Right lobe of liver (tissue), 6 donors: ENCODE measurements around the gene OBSCN. TPM values are rescaled to one million over a fixed set of nuclear protein-coding genes. Genes with fewer than 3 reads are reported as not detected.

ENCODE experiments used
- ATAC-seq, 4 donors: fragments of 200-7000 bp; cut with Tn5 transposase; one replicate each; pipeline ENCODE4 v1.9.1; 2020; ENCODE audit warnings: mild to moderate bottlenecking in 4 of 4, moderate library complexity in 4 of 4
- DNase-seq, 3 donors: peaks; one replicate each; pipeline ENCODE4 v3.0.0-alpha.2; 2020
- H3K27ac ChIP-seq, 3 donors: fragments of 200-600 bp; one replicate each; pipeline ENCODE4 v1.8.0; 2022
- H3K27me3 ChIP-seq, 2 donors: fragments of 200-600 bp; one replicate each; pipeline ENCODE4 v1.8.0; 2022
- H3K36me3 ChIP-seq, 4 donors: fragments of 200-600 bp; sonication (generic) in 1 of 4; one replicate each; pipeline versions ENCODE4 v1.5.1 to v1.8.0; 2017 to 2022; ENCODE audit warnings: control low read depth in 1 of 4
- H3K4me1 ChIP-seq, 4 donors: fragments of 200-600 bp; sonication (generic) in 1 of 4; one replicate each; pipeline versions ENCODE4 v1.5.1 to v1.8.0; 2017 to 2022; ENCODE audit warnings: control low read depth in 1 of 4
- H3K4me3 ChIP-seq, 3 donors: fragments of 200-600 bp; one replicate each; pipeline ENCODE4 v1.8.0; 2022
- H3K9me3 ChIP-seq, 4 donors: fragments of 200-600 bp; sonication (generic) in 1 of 4; one replicate each; pipeline versions ENCODE4 v1.5.1 to v1.8.0; 2017 to 2022; ENCODE audit warnings: control low read depth in 1 of 4
- POLR2A ChIP-seq: fragments of 450-650 bp; IDR thresholded peaks from one replicate; pipeline ENCODE4 v1.6.1; 2017; ENCODE audit warnings: antibody characterized with exemption, mild to moderate bottlenecking
- WGBS: methylation state at CpG from one replicate; pipeline ENCODE4 v1.1.6; 2018; ENCODE audit warnings: low coverage, low lambda C conversion rate; ENCODE audit not compliant: insufficient coverage; ENCODE audit errors: missing lambda C conversion rate; 5-methylcytosine and 5-hydroxymethylcytosine counted together
- intact Hi-C, 2 donors: fragments of 100-400 bp; cut with DNase I; formaldehyde crosslinking; loops; one replicate each; pipeline versions ENCODE4 v1.11.2 to v1.14.1; 2022
- total RNA-seq, 6 experiments: library from RNA; depleted of rRNA in 2 of 6; stranded (reverse); fragments of >200 nt in 2 of 6; fragmentation: NEBNext Ultra II Directional in 3 of 6; extraction: Animal tissue kit (Norgen Biotek cat#: 25700) in 3 of 6; gene quantifications; one replicate each; pipeline versions ENCODE4 v1.1.0 to v1.2.4, GENCODE V29; 2016 to 2023
- TF ChIP-seq, protein P1 (sequence below), 4 donors: fragments of 200-600 bp in 3 of 4; fragments of 450-650 bp in 1 of 4; IDR thresholded peaks; one replicate each; pipeline versions ENCODE4 v1.5.1 to v1.8.0; 2016 to 2022; ENCODE audit warnings: antibody characterized with exemption in 4 of 4, mild to moderate bottlenecking in 2 of 4
- donor health status: DM: no; HTN: yes; CAD: no.
- donor health status: DM: no; HTN: no; CAD: no.
- donor health status: DM: no; HTN: no; CAD: no.
- donor health status: DM: no; HTN: yes; CAD: no.
- donor health status: DM: no; HTN: yes; CAD: no.

The OBSCN gene
- total RNA-seq, 6 experiments from 2014 or later: 0.43 to 3.5 (median 2.0) TPM

DNA sequence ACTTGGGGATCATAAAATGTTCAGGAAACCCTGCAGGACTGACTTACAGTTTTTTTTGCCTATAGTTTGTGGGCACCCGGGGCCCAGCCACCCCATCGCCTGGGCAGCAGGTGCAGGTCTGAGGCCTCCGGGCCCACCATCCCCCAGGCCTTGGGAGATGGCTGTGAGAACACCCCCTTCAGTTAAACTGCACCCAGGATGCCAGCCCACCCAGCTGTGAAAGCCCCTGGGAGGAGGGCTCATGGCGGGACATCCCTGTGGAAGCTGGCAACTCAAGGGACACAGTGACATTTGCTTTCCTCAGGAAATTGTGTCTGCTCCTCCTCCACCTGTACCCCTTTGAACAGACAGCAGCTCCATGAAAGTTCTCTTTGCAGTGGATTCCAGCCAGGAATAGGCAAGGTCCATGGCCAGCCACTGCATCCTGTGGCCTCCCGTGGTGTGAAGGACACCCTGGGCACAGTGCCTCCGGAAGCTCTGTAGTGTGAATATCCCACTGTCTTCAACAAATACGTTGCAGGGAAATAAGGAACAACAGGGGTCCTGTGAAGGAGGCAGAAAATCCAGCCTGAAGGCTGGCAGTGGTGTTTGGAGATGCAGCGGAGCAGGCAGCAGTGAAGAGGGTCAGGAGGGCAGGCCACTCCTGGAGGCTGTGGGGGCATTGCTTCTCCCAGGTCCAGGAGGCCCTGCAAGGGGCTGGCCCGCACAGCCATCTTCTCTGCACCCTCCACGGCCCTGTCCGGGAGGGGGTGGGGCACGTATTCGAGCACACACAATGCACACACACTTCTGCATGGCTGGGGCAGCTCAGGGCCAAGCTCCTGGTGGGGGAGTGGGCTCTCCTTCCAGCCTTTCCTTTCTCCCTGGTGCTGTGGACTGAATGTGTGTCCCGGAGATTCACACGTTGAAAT is 2.1 kb upstream of the OBSCN start:
- DNase-seq (no peak), ATAC-seq (peak in 2 of 4 donors; percentile 28 to 36)
- Histone ChIP-seq H3K27ac (no peak overlapping the region), H3K4me1 (no peaks in the 10 kb centered on the region), H3K36me3 (no peaks in the 10 kb centered on the region), H3K4me3 (no peak overlapping the region), H3K27me3 (no peaks in the 10 kb centered on the region), H3K9me3 (no peaks in the 10 kb centered on the region)
- 34% methylated on average over 7 of the region's 15 CpGs for WGBS
- intact Hi-C loops: no loop called here
- no peak for TF ChIP-seq POLR2A
- TF ChIP-seq, protein P1, sequence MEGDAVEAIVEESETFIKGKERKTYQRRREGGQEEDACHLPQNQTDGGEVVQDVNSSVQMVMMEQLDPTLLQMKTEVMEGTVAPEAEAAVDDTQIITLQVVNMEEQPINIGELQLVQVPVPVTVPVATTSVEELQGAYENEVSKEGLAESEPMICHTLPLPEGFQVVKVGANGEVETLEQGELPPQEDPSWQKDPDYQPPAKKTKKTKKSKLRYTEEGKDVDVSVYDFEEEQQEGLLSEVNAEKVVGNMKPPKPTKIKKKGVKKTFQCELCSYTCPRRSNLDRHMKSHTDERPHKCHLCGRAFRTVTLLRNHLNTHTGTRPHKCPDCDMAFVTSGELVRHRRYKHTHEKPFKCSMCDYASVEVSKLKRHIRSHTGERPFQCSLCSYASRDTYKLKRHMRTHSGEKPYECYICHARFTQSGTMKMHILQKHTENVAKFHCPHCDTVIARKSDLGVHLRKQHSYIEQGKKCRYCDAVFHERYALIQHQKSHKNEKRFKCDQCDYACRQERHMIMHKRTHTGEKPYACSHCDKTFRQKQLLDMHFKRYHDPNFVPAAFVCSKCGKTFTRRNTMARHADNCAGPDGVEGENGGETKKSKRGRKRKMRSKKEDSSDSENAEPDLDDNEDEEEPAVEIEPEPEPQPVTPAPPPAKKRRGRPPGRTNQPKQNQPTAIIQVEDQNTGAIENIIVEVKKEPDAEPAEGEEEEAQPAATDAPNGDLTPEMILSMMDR (IDR thresholded peaks at IDR 0.05): no peak

DNA sequence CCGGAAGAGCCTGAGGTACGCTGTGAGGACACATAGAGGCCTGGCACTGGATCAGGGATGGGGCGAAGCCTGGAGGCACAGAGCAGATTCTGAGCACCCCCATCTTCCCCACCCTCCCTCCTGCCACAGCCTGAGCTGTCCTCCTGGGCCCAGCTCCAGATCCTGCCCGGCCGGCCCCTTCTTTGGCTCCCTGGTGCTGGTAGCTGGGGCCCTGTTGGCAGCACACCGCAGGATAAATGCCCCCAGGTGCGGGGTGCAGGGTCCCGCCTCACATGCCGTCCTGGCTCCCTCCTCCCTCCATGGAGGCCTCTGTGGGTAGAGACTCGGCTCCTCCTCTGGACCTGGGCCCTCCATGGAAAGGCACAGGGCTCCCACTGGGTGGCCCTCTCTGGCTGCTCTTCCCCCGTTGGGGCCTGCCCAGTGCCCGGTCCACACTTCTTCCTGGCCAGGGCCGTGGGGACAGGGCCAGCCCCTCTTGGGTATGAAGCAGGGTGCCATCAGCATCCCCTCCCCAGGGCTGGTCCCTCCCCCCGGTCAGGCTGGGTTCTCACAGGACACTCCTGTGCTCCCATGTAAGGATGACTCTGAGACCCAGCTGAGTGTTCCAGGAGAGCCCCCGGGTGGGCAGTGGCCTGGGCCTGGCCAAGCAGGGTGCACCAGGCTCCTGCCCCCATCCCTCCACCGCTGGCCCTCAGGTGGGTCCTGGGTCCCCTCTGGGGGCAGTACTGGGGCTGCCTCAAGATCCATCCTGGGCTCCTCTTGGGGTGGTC is 1.1 kb upstream of the OBSCN start:
- Histone ChIP-seq H3K9me3 (no peaks in the 10 kb centered on the region), H3K27ac (no peak overlapping the region), H3K4me1 (no peaks in the 10 kb centered on the region), H3K36me3 (no peaks in the 10 kb centered on the region), H3K27me3 (no peaks in the 10 kb centered on the region), H3K4me3 (no peak overlapping the region)
- no peak for DNase-seq
- no peak for ATAC-seq
- no CpG with 5 or more reads among the region's 16 CpGs for WGBS
- TF ChIP-seq, protein P1 (IDR thresholded peaks at IDR 0.05): no peak
- no peak for TF ChIP-seq POLR2A
- intact Hi-C loops: no loop called here

DNA sequence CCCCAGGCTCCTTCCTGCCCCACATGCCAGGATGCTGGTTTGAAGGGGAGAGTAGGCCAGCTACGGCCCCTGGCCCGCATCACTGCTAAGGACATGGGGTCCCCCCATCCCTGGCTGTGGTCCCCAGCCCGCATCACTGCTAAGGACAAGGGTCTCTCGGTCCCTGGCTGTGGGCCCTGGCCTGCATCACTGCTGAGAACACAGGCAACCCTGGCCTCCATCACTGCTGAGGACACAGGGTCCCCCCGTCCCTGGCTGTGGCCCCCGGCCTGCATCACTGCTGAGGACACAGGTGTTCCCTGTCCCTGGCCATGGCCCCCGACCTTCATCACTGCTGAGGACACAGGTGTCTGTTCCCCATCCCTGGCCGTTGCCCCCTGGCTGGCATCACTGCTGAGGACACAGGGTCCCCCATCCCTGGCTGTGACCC is 448 bp upstream of the OBSCN start:
- Histone ChIP-seq H3K27me3 (no peaks in the 10 kb centered on the region), H3K27ac (no peak overlapping the region), H3K9me3 (no peaks in the 10 kb centered on the region), H3K36me3 (no peaks in the 10 kb centered on the region), H3K4me3 (no peak overlapping the region), H3K4me1 (no peaks in the 10 kb centered on the region)
- intact Hi-C loops: no loop called here
- WGBS: no CpG with 5 or more reads among the region's 8 CpGs
- DNase-seq (no peak), ATAC-seq (no peak)
- no peak for TF ChIP-seq POLR2A
- TF ChIP-seq, protein P1 (IDR thresholded peaks at IDR 0.05): no peak

DNA sequence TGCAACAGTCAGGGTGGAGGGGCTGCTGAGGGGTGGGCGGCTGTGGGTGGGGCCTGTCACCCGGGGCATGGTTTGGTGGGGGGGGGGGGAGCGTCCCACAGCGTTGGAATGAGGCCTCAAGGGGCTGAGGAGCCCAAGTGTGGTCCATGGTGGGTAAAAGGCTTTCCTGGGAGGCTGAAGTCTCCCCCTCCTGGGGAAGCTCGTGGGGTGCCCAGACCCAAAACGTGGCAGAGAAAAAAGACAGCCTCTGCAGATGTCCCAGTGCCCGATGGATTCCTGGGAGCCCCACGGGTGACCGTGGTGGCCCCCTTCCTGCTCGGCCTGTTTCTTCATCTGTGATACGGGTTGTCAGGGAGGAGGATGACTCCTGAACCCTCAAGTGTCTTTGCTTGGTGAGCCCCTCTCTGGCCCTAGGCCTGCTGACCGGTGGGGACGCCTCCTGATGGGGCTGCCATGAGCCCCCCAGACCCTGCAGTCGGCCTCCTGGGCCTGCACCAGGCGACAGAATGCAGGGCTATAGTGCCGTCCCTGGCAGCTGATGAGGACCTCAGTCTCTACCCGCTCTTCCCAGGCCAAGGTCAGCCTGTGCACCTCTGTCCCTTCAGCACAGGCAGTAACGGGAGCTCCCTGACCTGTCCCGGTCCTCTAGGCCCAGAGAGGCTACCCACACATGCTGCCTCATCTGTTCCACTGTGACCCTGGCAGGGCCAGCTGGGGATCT is 1.1 kb downstream of the OBSCN start:
- no peak for TF ChIP-seq POLR2A
- TF ChIP-seq, protein P1 (IDR thresholded peaks at IDR 0.05): no peak
- Histone ChIP-seq H3K4me3 (no peak overlapping the region), H3K4me1 (peaks cover 0 to 4% (median 0%) of the 10 kb centered on the region in 4 donors), H3K9me3 (no peaks in the 10 kb centered on the region), H3K36me3 (no peaks in the 10 kb centered on the region), H3K27me3 (no peaks in the 10 kb centered on the region), H3K27ac (no peak overlapping the region)
- WGBS: 8% methylated on average over 2 of the region's 19 CpGs
- no peak for ATAC-seq
- intact Hi-C loops: no loop called here
- no peak for DNase-seq
